Bladder microvascular endothelial cell (primary cell): ENCODE results near the gene PCDHA4. TPM values are rescaled to one million over a fixed set of nuclear protein-coding genes. Genes with fewer than 3 reads are reported as not detected.

Experiments
- total RNA-seq: library from RNA; depleted of rRNA; stranded (reverse); fragments of >200 nt; gene quantifications from 2 replicates; pipeline ENCODE4 v1.2.3, GENCODE V29; 2014

Gene PCDHA4
- under 0.01 and 0.19 TPM in 2 replicates for total RNA-seq

DNA sequence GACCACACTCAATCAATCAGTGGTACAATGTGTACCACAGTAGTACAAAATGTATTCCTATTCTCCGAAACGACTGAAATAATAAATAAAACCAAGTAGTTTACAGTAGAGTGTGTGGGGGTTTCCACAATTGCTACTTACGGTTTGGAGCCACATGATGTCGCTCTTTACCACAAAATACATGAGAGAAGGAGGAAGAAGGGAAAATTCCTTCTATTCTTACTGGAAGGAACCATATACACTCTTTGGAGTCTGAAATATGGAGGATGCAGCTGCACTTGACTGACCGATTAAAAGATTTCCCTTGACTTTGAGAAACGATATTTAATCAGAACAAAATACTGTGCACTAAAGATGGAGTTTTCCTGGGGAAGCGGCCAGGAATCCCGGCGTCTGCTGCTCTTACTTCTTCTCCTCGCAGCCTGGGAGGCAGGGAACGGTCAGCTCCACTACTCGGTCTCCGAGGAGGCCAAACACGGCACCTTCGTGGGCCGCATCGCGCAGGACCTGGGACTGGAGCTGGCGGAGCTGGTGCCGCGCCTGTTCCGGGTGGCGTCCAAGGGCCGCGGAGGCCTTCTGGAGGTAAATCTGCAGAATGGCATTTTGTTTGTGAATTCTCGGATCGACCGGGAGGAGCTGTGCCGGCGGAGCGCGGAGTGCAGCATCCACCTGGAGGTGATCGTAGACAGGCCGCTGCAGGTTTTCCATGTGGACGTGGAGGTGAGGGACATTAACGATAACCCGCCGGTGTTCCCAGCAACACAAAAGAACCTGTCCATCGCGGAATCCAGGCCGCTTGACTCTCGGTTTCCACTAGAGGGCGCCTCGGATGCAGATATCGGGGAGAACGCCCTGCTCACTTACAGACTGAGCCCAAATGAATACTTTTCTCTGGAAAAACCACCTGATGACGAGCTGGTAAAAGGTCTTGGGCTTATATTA is at the start of gene PCDHA4:
Gene PCDHA4 (plus strand): TSS at position 235 of the 942 bp plus-strand sequence.

DNA sequence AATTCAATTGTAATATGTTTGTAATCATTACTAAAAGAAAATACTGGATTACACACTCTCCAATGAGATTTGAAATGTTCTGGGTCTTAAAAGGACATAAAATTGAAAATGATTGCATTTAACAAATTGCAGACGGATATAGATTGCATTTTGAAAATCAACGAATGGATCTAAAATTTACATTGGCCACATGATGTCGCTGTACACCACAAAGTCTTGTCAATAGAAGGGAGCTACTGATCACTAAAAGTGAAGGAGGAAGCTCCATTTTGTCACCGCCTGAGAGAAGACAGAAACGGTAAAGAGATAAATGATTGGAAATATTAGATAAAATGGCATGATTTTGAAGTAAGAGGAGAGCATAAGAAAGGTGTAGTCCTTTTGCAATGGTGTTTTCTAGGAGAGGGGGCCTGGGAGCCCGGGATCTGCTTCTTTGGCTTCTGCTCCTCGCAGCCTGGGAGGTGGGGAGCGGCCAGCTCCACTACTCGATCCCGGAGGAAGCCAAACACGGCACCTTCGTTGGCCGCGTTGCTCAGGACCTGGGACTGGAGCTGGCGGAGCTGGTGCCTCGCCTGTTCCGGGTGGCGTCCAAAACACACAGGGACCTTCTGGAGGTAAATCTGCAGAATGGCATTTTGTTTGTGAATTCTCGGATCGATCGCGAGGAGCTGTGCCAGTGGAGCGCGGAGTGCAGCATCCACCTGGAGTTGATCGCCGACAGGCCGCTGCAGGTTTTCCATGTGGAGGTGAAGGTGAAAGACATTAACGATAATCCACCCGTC is 20.8 kb upstream of the PCDHA4 start, which contains the start of gene PCDHA1:
Gene PCDHA1 (plus strand): TSS at position 236 of the 782 bp plus-strand sequence.

DNA sequence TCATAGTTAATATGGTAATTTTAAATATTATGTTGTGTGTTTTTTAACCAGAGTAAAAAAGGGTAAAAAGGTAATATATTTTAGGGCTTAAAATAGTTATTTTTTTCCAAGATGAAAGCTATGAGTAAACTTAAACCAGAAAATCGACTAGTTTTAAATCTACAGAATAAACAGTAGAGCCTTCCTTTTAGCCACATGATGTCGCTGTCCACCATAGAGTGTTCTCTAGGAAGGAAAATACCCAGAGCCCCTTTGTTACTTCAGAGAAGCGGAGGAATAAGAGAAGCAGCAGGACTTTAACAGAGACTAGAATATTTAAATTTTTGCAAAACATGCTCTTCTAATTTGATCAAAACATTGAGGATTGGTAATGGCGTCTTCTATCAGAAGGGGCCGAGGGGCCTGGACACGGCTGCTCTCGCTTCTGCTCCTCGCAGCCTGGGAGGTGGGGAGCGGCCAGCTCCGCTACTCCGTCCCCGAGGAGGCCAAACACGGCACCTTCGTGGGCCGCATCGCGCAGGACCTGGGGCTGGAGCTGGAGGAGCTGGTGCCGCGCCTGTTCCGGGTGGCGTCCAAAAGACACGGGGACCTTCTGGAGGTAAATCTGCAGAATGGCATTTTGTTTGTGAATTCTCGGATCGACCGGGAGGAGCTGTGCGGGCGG is 12.1 kb upstream of the PCDHA4 start, which contains the start of gene PCDHA2:
Gene PCDHA2 (plus strand): TSS at position 258 of the 664 bp plus-strand sequence.

GRCh38 chr5:140800816-140801493 is 5.9 kb upstream of the PCDHA4 start, which contains the start of gene PCDHA3:
TSS of gene PCDHA3 (plus strand) at chr5:140801057.

DNA sequence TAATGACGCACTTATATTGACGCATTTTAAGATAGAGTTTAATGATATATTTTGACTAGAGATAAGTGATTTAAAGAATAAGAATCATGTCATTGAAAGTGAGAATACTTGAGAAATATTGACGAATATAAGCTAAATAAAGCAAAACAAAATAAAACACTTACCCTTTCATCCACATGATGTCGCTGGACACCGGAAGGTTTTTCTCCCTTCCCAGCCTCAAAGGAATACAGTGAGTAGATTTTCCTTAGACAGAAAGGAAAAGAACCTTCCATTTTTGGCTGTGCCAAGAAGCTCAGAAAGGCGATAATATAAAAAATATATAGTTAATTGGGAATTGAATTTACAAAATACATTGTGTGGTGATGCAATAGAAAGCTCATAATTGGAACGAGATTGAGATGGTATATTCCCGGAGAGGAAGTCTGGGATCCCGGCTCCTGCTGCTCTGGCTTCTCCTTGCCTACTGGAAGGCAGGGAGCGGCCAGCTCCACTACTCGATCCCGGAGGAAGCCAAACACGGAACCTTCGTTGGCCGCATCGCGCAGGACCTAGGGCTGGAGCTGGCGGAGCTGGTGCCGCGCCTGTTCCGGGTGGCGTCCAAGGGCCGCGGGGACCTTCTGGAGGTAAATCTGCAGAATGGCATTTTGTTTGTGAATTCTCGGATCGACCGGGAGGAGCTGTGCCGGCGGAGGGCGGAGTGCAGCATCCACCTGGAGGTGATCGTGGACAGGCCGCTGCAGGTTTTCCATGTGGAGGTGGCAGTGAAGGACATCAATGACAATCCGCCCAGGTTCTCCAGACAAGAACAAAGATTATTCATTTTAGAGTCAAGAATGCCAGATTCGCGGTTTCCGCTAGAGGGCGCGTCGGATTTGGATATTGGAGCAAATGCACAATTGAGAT is 14.8 kb downstream of the PCDHA4 start, which contains the start of gene PCDHA5:
Gene PCDHA5 (plus strand): TSS at position 239 of the 906 bp plus-strand sequence.

DNA sequence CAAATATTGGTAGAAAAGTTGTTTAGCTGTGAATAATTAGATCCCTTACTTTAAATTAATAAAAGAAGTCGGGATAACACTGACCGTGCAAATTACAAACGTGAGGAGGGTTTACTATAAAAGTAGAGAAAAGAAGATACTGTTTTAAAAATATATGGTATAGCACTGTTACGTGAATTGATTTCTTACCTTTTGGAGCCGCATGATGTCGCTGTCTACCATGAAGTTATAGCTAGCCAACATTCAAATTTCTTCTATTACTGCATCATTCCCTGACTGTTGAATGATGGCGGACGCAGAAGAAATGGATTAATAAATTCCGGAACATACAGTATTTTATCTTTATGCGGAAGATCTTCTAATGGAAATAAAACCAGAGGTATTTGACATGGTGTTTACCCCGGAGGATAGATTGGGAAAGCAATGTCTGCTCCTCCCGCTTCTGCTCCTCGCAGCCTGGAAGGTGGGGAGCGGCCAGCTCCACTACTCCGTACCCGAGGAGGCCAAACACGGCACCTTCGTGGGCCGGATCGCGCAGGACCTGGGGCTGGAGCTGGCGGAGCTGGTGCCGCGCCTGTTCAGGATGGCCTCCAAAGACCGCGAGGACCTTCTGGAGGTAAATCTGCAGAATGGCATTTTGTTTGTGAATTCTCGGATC is 21.0 kb downstream of the PCDHA4 start, which contains the start of gene PCDHA6:
Gene PCDHA6 (plus strand): TSS at position 257 of the 658 bp plus-strand sequence. CDS start 132 bp downstream, at position 389.

GRCh38 chr5:140833993-140834392 is 27.1 kb downstream of the PCDHA4 start, which contains the start of gene PCDHA7:
TSS of gene PCDHA7 (plus strand) at chr5:140834269. CDS start at chr5:140834384, 115 bp downstream.

DNA sequence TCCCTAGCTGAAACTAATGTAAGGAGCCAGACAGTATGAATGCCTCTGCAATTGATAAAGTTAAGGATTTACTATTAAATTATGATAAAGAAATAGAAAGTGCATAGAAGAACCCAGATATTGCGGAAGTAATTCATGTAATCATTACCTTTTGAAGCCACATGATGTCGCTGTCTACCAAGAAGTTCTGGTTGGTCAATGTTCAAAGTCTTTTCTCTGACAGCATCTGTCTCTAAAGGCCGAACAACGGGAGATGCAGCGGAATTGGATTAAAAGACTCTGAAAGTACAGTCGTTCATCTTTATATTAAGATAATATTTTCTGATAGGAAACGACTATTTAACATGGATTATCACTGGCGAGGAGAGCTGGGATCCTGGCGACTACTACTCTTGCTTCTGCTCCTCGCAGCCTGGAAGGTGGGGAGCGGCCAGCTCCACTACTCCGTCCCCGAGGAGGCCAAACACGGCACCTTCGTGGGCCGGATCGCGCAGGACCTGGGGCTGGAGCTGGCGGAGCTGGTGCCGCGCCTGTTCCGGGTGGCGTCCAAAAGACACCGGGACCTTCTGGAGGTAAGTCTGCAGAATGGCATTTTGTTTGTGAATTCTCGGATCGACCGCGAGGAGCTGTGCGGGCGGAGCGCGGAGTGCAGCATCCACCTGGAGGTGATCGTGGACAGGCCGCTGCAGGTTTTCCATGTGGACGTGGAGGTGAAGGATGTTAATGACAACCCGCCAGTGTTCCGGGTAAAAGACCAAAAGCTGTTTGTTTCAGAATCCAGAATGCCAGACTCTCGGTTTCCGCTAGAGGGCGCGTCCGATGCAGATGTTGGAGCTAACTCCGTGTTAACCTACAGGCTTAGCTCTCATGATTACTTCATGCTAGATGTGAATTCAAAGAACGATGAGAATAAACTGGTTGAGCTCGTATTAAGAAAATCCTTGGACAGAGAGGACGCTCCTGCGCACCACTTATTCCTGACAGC is 34.4 kb downstream of the PCDHA4 start, which contains the start of gene PCDHA8:
Gene PCDHA8 (plus strand): TSS at position 210 of the 985 bp plus-strand sequence. CDS start 135 bp downstream, at position 345.

DNA sequence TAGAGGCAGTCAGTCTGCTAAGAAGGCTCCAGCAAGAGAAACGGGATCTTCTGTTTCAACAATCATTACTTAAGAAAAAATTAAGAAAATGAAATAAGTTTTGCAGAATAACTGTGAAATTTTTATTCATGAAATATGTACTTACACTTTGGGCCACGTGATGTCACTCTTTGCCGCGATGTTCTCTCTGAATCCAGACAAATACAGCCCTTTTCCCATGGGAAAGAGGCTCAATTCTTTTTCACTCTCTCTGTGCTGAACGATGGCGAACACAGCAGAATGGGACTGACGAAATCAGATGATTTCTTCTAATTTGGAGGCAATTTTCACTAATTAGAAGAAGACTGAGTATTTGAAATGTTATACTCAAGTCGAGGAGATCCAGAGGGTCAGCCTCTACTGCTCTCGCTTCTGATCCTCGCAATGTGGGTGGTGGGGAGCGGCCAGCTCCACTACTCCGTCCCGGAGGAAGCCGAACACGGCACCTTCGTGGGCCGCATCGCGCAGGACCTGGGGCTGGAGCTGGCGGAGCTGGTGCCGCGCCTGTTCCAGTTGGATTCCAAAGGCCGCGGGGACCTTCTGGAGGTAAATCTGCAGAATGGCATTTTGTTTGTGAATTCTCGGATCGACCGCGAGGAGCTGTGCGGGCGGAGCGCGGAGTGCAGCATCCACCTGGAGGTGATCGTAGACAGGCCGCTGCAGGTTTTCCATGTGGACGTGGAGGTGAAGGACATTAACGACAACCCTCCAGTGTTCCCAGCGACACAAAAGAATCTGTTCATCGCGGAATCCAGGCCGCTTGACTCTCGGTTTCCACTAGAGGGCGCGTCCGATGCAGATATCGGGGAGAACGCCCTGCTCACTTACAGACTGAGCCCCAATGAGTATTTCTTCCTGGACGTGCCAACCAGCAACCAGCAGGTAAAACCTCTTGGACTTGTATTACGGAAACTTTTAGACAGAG is 41.6 kb downstream of the PCDHA4 start, which contains the start of gene PCDHA9:
Gene PCDHA9 (plus strand): TSS at position 244 of the 964 bp plus-strand sequence. CDS start 114 bp downstream, at position 358.

GRCh38 chr5:140855772-140856674 is 49.2 kb downstream of the PCDHA4 start, which contains the start of gene PCDHA10:
TSS of gene PCDHA10 (plus strand) at chr5:140855897. CDS start at chr5:140856049, 152 bp downstream.

Other genes starting within 250 kb of the PCDHA4 start
- 15.4 and 17.1 TPM in 2 replicates for gene SRA1, start 249.6 kb upstream of the PCDHA4 start, total RNA-seq
- 5.0 and 16.0 TPM in 2 replicates for gene APBB3, start 242.5 kb upstream of the PCDHA4 start, total RNA-seq
- 11.3 and 45.3 TPM in 2 replicates for gene SLC35A4, start 242.2 kb upstream of the PCDHA4 start, total RNA-seq
- 3.2 TPM in 1 of 2 replicates, not detected in the other for gene CD14, start 173.9 kb upstream of the PCDHA4 start, total RNA-seq
- gene TMCO6, start 167.6 kb upstream of the PCDHA4 start, total RNA-seq: 15.4 and 19.7 TPM in 2 replicates
- gene NDUFA2, start 159.4 kb upstream of the PCDHA4 start, total RNA-seq: 42.2 and 64.1 TPM in 2 replicates
- gene IK, start 159.2 kb upstream of the PCDHA4 start, total RNA-seq: 75.0 and 111 TPM in 2 replicates
- 30.4 and 34.9 TPM in 2 replicates for gene WDR55, start 142.2 kb upstream of the PCDHA4 start, total RNA-seq
- 0.38 and 0.49 TPM in 2 replicates for gene DND1, start 133.5 kb upstream of the PCDHA4 start, total RNA-seq
- 60.2 and 70.4 TPM in 2 replicates for gene HARS1, start 115.7 kb upstream of the PCDHA4 start, total RNA-seq
- 24.1 and 36.4 TPM in 2 replicates for gene HARS2, start 115.6 kb upstream of the PCDHA4 start, total RNA-seq
- 37.2 and 58.8 TPM in 2 replicates for gene ZMAT2, start 106.6 kb upstream of the PCDHA4 start, total RNA-seq
- gene PCDHA1, start 20.9 kb upstream of the PCDHA4 start, total RNA-seq: 0.13 TPM in 1 of 2 replicates, not detected in the other
- 0.06 TPM in 1 of 2 replicates, not detected in the other for gene PCDHA2, start 12.2 kb upstream of the PCDHA4 start, total RNA-seq
- under 0.01 and 0.19 TPM in 2 replicates for gene PCDHA3, start 6.0 kb upstream of the PCDHA4 start, total RNA-seq
- gene PCDHA5, start 14.5 kb downstream of the PCDHA4 start, total RNA-seq: under 0.01 TPM in 1 of 2 replicates, not detected in the other
- gene PCDHA6, start 20.9 kb downstream of the PCDHA4 start, total RNA-seq: 0.13 and 0.16 TPM in 2 replicates
- under 0.01 and 0.06 TPM in 2 replicates for gene PCDHA7, start 27.2 kb downstream of the PCDHA4 start, total RNA-seq
- gene PCDHA8, start 34.1 kb downstream of the PCDHA4 start, total RNA-seq: 0.13 TPM in 1 of 2 replicates, not detected in the other
- 0.06 TPM in 1 of 2 replicates, not detected in the other for gene PCDHA9, start 41.3 kb downstream of the PCDHA4 start, total RNA-seq
- under 0.01 and 0.13 TPM in 2 replicates for gene PCDHA10, start 48.8 kb downstream of the PCDHA4 start, total RNA-seq
- under 0.01 and 0.13 TPM in 2 replicates for gene PCDHA11, start 61.9 kb downstream of the PCDHA4 start, total RNA-seq
- gene PCDHA12, start 68.2 kb downstream of the PCDHA4 start, total RNA-seq: under 0.01 TPM in 1 of 2 replicates, not detected in the other
- gene PCDHA13, start 75.1 kb downstream of the PCDHA4 start, total RNA-seq: not detected in 2 replicates
- 0.06 TPM in 1 of 2 replicates, not detected in the other for gene PCDHAC1, start 119.2 kb downstream of the PCDHA4 start, total RNA-seq
- 0.19 and 0.32 TPM in 2 replicates for gene PCDHAC2, start 159.4 kb downstream of the PCDHA4 start, total RNA-seq
- not detected in 2 replicates for gene PCDHB1, start 244.3 kb downstream of the PCDHA4 start, total RNA-seq